ENCODE data around the gene RALGAPA2.

DNA sequence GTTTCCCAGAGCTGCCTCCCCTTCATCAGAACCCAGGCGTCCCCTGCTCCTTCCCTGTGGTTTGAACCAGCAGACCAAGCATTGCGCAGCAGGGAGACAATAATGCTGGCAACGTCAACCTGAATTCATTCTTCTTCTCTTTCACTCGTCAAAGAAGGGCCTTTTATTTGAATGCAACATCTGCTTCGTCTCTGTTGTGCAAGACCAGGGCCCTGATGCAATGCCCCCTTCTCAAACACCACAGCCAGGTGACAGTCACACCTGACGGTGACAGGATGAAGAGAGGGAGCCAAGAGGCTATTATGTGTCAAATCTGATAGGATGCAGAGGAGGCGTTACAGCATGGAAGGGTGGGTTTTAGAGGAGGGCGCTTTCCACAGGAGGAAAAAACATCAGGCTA lies 336.6 kb downstream of the RALGAPA2 start:
- no peak for TF ChIP-seq CTCF (IDR thresholded peaks at IDR 0.05)
- TF ChIP-seq POLR2A (IDR thresholded peaks at IDR 0.05) = no peak
